ENCODE results near the gene RP9.
"Not testable (repeated sequence)": the region's sequence is repeated elsewhere in the genome, so short reads cannot be mapped to it uniquely, and the experiment has no call there.

RP9 gene

DNA sequence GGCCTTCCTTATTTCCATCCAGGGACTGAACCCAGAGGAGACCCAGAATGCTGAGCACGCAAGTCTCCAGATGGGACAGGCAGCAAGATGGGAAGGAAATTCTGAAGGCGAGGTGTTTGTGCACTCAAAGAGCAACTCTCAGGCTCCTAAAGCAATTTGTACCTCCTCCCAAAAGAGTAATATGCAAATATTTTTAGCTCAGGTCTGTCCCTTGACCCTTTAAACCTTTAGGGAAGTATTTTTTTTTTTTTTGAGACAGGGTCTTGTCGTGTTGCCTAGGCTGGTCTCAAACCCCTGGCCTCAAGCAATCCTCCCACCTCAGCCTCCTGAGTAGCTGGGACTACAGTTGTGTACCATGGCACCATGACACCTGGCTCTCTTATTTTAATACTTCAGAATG is 8.4 kb downstream of the RP9 start:
- DNase-seq, result no peak

DNA sequence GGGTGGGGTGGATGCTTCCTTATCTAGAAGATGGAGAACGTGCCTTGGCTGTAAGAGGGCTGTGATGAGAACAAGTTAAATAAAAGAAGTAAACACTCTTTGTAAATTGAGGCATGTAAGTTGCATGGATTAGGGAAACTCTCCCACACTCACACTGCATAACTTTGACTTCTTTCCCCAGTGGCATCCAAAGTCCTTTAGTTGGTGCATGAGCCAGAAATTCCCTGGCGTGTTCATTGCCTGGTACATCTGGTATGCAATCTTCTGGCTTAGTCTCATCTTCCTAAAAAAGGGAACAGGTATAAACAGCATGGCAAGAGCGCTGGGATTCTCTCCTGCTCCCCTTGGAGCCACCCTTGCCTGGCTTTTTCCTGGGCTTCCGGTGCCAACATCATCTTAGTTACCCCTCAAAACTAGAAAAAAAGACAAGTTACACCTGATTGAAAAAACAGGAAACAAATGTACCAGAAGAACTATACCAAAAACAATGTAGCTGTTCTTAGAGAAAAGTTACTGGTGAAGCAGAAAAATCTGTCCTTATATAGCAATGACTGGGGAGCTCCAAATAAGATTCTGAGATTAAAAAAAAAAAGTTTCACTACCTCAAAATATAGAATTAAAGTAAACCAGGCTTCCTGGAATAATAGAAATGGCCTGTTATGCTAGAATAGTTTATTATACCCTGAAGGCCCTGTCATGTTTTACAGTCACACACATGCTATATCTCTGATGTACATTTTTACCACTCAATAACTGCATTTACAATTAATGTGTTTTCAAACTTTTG is 9.9 kb downstream of the RP9 start:
- no peak for DNase-seq

DNA sequence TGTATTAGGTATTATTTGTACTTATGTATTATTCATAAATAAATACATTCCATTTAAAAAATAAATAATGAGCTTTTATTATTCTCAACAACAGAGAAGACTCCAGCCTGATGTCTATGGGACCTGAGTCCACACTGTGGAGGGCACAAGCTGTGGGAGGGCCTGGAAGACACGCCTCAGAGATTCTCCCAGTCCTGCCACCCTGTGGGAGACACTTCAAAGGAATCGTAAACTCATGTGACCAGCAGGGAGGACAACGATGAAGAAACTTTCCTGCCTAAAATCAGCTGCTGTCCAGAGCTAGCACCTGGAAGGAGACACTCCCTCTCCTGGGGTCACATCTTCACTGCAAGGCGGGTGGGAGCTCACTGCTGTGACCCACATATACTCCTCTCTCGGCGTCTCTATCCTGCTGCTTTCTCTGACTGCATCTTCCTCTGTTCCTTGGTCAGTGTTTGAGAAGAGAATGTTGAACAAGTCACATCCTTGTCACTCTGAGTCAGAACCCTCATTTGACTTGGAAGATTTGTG is 14.4 kb downstream of the RP9 start:
- not testable (repeated sequence) for DNase-seq

DNA sequence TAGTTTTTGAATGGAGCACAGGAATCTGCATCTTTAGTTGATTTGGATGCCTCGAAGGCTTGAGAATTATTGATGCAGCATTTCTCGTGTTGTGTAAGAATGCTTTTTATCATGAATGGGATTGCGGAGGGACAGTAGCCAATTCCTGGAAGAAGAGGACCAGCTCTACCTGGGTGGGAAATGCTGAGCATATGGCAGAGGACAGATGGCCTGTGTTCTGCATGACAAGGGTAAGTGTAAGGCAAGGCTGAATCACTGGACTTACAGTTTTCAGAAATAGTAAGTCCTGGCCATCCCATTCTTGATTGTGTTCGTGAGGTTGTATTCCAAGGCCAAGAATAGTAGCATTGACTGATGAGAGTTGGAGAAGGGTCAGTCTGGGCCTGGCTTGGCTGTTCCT is 15.9 kb downstream of the RP9 start:
- no peak for DNase-seq

DNA sequence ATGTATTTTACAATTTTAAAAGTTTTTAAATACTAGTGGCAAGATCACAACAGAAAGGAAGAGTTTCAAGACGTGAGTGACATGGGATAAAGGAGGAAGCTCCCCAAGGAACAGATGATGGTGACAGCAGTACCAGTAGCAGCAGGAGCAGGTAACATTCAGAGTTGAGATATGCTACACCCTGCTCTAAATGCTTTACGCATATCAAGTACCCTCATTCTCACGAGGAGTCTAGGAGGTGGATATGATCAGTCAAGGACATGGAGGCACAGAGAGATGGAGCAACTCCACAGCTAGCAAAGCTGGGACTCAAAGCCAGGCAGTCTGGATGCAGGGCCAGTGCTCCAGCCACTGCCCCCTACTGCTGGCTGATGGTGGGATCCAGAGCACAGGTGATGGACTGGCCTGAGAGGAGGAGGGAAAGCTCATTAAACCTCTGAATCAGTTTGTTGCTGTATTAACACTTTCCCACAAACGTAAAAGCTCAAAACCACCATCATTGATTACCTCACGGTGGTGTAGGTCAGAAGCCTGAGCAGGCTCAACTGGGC is 17.5 kb downstream of the RP9 start:
- DNase-seq, result no peak

DNA sequence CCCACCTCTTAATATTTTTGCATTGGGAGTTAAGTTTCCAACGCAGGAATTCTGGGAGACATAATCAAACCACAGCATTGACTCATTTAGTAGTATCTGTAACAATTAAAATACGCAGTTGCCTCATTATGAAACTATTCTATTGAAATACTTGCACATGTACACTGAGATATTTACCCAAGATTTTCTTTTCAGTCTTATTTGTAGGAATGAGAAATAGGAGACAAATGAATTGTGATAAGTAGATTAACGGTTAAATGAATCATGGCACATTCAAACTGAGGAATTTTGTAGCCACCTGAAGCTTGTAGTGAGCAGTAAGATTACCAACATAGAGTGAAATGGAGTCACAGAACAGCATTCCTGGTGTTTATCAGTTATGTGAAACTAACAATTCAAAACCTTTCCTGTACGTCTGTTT is 18.1 kb downstream of the RP9 start:
- DNase-seq, result no peak

DNA sequence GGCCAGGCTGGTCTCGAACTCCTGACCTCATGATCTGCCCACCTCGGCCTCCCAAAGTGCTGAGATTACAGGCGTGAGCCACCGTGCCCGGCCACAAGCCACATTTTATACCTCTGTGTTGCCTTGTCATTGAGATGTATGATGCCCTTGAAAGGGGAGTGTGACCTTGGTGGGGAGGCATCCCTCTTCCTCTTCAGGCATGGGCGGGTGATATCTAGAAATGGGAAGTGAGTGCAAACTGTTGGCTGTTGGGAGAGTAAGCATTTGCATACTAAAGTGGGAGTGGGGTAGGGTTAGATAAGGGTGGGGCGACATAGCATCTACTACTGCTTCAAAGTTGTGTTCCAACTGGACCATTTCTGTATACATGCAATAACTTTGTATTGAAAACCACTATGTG is 20.1 kb downstream of the RP9 start:
- DNase-seq, result no peak

DNA sequence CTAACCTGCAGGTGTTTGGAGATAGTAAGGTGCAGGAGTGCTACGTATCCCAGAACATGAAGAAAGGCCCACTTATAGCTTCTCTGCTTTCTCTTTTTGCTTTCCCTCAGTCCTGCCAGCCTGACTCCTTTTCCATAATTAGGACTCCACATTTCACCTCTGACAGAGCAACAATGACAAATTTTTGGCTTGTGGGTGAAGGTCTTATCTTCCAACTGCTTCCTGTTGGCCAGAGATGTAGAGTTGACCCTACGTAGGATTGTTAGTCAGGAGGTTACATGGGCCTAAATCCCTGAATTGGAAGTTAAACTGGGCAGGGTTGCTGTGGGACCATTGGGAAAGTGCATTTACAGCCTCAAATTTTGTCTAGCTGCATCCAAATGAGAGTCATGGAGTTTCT is 21.3 kb downstream of the RP9 start:
- DNase-seq, result no peak

DNA sequence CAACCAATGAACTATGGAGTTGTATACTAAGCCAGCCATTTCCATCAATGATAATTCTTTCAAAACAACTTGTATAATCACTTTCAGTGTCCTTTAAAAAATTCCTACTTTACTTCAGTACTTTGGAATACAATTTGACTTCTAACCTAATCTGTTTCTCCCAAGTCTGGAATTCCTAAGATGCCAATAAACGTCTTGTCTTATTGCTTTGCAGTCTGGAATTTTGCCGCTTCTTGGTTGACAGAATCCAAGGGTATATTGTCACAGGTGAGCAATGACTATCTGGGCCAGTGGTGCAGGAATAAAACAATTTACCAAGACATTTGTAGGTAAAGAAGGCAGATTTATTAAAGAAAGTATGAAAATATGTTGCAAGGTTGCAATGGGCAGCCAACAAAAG is 21.8 kb downstream of the RP9 start:
- DNase-seq, result no peak

DNA sequence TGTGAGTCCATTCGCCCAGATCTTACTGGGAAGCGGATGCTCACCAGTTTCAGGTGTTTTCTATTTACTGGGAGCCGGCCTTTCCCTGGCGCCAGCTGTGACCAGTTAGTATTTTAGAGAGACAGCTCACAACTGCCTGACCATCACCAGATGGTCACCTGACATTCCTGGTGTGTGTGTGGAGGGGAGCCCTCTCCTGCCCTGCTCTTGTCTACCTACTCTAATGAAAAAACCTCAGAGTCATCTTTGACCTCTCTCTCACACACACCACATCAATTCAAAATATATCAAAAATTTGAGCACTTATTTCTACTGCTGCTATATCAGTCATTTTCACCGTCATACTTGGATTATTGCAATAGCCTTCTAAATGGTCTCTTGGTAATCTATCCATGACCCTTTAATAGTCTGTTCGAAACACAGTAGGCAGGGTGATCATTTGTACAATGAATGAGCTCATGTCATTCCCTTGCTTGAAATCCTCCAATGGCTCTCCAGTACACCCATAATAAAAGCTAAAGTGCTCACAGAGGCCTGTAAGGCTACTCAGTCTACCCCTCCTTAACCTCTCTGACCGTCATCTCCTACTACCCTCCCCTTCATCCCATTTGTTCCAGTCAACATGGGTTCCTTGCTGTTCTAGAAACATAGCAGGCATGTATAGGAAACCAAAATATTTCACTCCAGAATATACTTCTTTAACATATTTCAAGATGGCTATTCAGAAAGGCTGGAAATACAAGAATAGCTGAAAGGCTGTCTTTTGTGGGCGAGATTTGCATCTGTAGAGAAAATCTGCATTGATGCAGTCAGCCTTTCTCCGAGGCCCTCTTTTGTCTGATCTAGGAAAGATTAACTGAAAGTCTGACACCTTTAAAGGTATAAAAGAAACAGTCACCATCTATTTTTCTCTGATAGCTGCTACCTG is 29.2 kb downstream of the RP9 start:
- DNase-seq, result no peak

DNA sequence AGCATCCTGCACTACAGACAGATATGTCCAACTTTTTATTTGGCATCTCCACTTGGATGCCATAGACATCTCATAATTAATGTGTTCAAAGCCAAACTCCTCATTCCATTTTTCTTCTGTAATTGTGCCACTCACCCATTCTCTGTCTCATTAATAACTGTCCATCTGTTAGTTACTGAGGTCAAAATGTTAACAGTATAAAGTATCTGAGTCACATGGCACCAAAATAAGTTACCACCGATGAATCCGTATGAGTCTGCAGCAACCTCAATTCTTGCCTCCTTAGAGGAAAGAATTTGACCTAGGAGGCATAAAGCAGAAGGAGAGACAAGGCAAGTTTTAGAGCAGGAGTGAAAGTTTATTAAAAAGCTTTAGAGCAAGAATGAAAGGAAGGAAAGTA is 30.1 kb downstream of the RP9 start:
- no peak for DNase-seq

DNA sequence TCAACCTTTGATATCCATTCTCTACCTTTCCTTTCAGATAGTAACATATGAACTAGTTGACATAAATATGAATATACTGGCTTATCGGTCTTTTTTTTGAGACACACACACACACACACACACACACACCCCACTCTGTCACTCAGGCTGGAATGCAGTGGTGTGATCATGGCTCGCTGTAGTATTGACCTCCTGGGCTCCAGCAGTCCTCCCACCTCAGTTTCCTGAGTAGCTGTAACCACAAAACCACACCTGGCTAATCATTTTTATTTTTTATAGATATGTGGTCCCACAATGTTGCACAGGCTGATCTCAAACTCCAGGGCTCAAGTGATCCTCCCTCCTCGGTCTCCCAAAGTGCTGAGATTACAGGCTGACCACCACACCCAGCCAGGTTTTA is 32.5 kb downstream of the RP9 start:
- no peak for DNase-seq

DNA sequence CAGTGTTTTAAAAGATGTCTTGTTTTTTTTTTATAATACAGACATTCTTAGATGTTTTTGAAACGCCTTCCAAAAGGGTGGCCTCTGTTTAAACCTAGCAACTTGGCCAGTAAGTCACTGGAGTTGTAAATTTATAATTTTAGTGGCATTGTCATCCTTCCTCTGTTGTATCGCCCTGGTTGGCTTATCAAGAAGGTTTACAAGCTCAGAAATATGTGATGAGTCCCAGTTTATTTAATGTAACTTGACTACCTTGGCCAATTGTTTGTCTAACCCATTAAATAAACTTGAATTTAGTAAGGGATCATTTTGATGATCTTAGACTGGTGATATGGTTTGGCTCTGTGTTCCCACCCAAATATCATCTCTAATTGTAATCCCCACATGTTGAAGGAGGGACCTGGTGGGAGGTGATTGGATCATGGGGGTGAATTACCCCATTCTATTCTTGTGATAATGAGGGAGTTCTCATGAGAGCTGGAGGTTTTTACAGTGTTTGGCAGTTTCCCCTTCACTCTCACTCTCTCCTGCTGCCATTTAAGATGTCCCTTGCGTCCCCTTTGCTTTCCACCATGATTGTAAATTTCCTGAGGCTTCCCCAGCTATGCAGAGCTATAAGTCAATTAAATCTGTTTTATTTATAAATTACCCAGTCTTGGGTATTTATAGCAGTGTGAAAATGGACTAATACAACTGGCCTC is 33.2 kb downstream of the RP9 start:
- DNase-seq, result no peak

DNA sequence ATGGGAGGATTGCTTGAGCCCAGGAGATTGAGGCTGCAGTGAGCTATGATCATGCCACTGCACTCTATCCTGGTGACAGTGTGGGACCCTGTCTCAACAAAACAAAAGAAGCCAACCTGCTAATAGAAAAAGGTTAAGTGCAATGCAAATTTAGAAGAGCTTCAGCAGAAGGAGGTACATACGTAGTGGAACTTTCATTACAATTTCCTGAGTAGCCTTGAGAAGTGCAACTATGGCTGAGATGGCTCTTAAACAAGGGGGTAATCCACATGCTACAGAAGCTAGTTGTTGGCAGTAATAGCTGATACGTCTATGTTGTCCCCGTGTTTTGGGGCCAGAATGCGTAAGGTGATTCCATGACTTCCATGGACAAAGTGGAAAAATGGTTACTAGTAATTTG is 36.0 kb downstream of the RP9 start:
- DNase-seq, result no peak

DNA sequence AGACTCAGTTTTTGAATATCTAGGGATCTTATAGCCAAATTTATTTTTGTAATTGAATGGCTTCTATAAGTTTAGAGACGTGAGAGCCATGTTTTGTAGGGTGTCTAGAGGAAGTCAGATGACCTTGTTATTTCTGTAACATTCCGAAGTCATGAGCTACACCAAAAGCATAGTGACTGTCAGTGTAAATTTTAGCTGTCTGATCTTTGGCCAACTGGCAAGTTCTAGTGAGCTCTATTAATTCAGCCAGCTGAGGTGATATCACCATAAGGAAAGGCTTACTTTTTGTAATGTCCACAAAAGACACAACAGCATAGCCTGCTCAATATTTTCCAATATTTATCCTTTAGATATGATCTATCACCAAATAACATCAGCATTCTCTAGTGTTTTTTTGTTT is 36.7 kb downstream of the RP9 start:
- no peak for DNase-seq

DNA sequence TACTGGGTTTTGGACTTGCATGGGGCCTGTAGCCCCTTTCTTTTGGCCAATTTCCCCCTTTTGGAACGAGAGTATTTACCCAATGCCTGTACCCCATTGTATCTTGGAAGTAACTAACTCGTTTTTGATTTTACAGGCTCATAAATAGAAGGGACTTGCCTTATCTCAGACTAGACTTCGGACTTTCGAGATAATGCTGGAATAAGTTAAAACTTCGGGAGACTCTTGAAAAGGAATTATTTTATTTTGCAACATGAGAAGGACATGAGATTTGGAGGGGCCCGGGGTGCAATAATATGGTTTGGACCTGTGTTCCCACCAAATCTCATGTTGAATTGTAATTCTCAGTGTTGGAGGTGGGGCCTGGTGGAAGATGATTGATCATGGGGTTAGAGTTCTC is 38.4 kb downstream of the RP9 start:
- DNase-seq, result no peak

DNA sequence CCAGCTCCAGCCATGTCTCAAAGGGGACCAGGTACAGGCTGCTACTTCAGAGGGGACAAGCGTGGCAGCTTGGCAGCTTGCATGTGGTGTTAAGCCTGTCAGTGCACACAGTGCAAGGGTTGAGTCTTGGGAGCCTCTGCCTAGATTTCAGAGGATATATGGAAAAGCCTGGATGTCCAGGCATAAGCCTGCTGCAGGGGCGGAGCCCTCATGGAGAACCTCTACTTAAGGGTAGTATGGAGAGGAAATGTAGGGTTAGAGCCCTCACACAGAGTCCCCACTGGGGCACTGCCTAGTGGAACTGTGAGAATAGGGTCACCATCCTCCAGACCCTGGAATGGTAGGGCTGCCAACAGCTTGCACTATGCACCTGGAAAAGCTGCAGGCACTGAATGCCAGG is 38.9 kb downstream of the RP9 start:
- DNase-seq, result no peak

DNA sequence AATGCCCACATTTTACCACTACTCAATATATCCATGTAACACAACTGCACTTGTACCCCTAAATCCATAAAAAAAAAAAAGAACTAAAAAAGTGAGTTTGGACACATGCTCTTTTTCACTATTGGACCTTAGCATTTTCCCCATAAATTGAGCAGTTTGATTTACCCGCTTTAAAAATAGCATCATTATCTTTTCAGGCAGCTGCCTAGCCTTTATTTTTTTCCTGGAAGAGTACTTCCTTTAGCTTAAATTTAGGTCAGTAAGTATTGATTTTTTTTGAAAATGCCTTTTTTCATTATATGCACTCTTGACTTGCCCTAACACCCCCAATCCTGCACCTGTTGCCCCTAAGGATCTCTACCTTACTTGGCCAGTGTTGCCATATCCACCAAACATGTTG is 41.3 kb downstream of the RP9 start:
- DNase-seq, result no peak

DNA sequence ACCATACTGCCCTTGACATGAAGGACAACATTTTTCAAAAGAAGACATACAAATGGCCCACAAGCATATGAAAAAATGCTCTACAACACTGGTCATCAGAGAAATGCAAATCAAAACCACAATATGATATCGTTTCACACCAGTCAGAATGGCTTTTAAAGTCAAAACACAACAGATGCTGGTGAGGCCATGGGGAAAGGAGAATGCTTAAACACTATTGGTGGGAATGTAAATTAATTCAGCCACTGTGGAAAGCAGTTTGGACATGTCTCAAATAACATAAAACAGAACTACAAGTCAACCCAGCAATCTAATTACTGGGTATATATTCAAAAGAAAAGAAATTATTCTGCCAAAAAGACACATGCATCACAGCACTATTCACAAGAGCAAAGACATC is 42.4 kb downstream of the RP9 start:
- DNase-seq, result no peak

DNA sequence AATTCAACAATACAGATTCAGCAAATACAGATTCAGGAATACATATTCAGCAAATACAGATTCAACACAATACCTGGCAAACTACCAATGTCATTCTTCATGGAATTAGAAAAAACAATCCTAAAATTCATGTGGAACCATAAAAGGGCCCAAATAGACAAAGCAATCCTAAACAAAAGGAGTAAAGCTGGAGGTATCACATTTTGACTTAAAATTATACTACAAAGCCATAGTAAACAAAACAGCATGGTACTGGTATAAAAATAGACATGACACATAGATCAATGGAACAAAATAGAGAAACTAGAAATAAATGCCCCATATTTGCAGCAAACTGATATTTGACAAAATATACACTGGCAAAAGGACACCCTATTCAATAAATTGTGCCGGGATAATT is 43.2 kb downstream of the RP9 start:
- DNase-seq, result no peak

DNA sequence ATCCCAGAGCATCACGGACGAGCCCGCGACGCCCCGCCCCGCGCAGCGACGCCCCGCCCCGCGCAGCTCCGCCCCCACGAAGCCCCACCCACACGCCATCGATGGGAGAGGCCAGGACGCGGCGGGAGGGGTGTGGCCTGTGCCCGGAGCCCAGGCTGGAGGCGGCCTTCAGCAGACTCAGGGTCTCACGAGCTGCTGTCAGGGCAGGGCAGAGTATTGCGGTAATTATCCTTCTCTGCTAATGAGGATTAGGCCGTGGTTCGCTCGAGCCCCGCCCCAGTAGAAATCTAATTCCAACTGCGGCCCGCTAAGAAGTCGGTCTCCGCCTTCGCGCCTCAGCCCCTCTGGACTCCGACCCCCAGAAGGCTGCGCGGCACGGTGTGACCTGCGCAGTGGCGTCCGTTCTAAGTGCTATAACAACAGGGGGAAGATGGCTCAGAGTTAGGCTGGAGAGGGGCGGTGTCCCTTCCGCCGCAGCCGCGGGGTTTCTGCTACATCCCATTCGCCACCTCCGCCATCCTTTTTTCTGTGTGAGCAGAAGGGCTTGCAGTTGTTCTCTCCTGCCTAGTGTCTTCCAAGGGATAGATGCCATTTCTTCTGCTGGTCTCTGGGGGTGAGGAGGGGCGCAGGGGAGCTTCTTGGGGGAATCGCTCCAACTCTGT is 46.3 kb downstream of the RP9 start:
- DNase-seq, result peak; percentile 88

DNA sequence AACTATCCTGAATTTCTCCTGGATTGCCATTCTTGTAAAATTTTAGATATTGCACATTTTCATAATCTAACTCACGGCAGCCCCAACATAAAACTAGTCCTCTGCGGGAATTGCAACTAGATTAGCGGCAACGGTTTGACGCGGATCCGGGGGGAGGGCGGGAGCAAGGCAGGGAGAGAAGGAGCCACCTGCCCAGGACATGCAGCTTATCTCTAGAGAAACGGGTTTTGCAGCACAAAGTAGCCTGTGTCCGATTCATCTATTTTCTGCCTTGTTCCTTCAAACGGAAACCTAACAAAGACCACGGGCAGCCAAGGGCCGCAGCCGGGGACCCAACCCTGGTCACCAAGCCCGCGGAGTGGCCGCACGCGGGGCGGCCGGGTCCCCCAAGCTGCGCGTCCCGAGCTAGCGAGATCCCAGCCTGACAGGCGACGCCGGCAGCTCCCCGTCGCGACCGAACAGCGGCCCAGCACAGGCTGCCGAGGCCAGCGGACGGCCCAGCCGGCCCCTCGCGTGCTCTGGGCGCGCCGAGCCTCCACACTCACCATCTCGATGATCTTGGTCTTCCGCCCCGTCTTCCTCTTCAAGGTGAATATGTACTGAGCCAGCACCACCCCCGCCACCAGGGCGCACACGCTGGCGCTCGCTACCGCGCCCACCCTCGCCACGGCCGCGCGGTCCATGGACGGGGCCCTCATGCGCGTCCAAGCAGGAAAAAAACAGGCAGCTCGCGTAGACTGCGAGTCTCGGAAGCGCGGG is 47.0 kb downstream of the RP9 start, which contains the start of gene NT5C3A:
NT5C3A (minus strand) TSS at position 754 of the 759 bp plus-strand sequence; CDS start at position 683, 71 bp downstream.
- no peak for DNase-seq

Measured in amniotic stem cell (primary cell).